GM12878 (cell line): ENCODE results near the gene SFN. TPM values are rescaled to one million over a fixed set of nuclear protein-coding genes. Genes with fewer than 3 reads are reported as not detected.

ENCODE experiments used
- ATAC-seq: fragments of 200-7000 bp; cut with Tn5 transposase; 3 replicates; pipeline ENCODE4 v1.9.1; 2020; ENCODE audit warnings: mild to moderate bottlenecking, moderate library complexity
- BruUV-seq: library from RNA; stranded (reverse); fragments of 400-500 nt; replicated peaks from 2 replicates; lab custom pipeline; 2021; lab: Mats Ljungman, UMichigan
- CTCF ChIA-PET: fragments of 300-600 bp; sonication (Branson Sonifier 250); formaldehyde crosslinking; extraction: SDS; loops from one replicate; lab custom pipeline; 2021; ENCODE audit warnings: inconsistent platforms; lab: Yijun Ruan, JAX
- POLR2A ChIA-PET: fragments of 350-600 bp; formaldehyde crosslinking; extraction: SDS; loops from one replicate; lab custom pipeline; 2021; ENCODE audit warnings: inconsistent platforms; lab: Charles Lee
- RAD21 ChIA-PET: fragments of 300-600 bp; sonication (Branson Sonifier 250); formaldehyde crosslinking; loops from one replicate; lab custom pipeline; 2023; ENCODE audit warnings: antibody characterized with exemption; ENCODE audit not compliant: unreplicated experiment; lab: Charles Lee
- SMC1A ChIA-PET: fragments of 300-600 bp; sonication (Branson Sonifier 250); formaldehyde crosslinking; loops from one replicate; lab custom pipeline; 2023; ENCODE audit not compliant: unreplicated experiment, uncharacterized antibody; lab: Charles Lee
- DNase-seq: peaks from one replicate; pipeline ENCODE4 v3.0.0-alpha.2; 2011; ENCODE audit warnings: low read depth, low spot score
- FAIRE-seq: peaks from 3 replicates; lab custom pipeline; 2011; peaks lifted over from hg19 to GRCh38; lab: Jason Lieb, UNC
- H2AFZ ChIP-seq: 2 replicates; pipeline ENCODE4 v1.6.0; 2011; ENCODE audit warnings: low read depth, low read length, control low read depth; ENCODE audit not compliant: control insufficient read depth
- H3K27ac ChIP-seq: 2 replicates; pipeline ENCODE4 v1.5.1; 2011; ENCODE audit warnings: control low read depth; ENCODE audit not compliant: control insufficient read depth, insufficient read depth
- H3K27me3 ChIP-seq, 2 experiments: replicated peaks in 1 of 2; 2 replicates each; pipeline versions ENCODE4 v1.6.0 to v1.6.1; 2011; ENCODE audit warnings: low read length in 1 of 2; ENCODE audit not compliant: control insufficient read depth in 2 of 2, insufficient read depth in 2 of 2
- H3K36me3 ChIP-seq, 2 experiments: 2 replicates each; pipeline ENCODE4 v1.5.1; 2011; ENCODE audit warnings: low read length in 1 of 2; ENCODE audit not compliant: control insufficient read depth in 2 of 2, insufficient read depth in 2 of 2
- H3K4me1 ChIP-seq: 2 replicates; pipeline ENCODE4 v1.6.1; 2011; ENCODE audit warnings: mild to moderate bottlenecking, low read length, moderate library complexity, mixed read lengths; ENCODE audit not compliant: control insufficient read depth, insufficient read depth
- H3K4me2 ChIP-seq: 2 replicates; pipeline ENCODE4 v1.6.0; 2011; ENCODE audit warnings: control low read depth; ENCODE audit not compliant: control insufficient read depth, insufficient read depth
- H3K4me3 ChIP-seq: fragments of 200-600 bp; sonication (generic); 2 replicates; pipeline ENCODE4 v1.5.1; 2016
- H3K79me2 ChIP-seq: 2 replicates; pipeline ENCODE4 v1.6.0; 2011; ENCODE audit warnings: low read length; ENCODE audit not compliant: control insufficient read depth, insufficient read depth
- H3K9ac ChIP-seq: 2 replicates; pipeline ENCODE4 v1.8.0; 2011; ENCODE audit warnings: low read length, control low read depth, mixed read lengths; ENCODE audit not compliant: control insufficient read depth, insufficient read depth
- H3K9me3 ChIP-seq: replicated peaks from 3 replicates; pipeline ENCODE4 v1.5.1; 2011; ENCODE audit warnings: mild to moderate bottlenecking, low read length; ENCODE audit not compliant: control insufficient read depth, insufficient read depth
- H4K20me1 ChIP-seq: 2 replicates; pipeline ENCODE4 v1.6.0; 2011; ENCODE audit not compliant: control insufficient read depth, insufficient read depth
- BRCA1 ChIP-seq: IDR thresholded peaks from 2 replicates; pipeline ENCODE4 v1.6.1; 2011; ENCODE audit warnings: low read depth, low read length, improper control_type of control experiment
- CEBPB ChIP-seq, 2 experiments: fragments of 150-350 bp in 1 of 2; IDR thresholded peaks; 2 replicates each; pipeline ENCODE4 v1.6.1; 2012 to 2014; ENCODE audit warnings: low read depth in 2 of 2, low read length in 2 of 2, borderline replicate concordance in 1 of 2, inconsistent platforms in 1 of 2
- ETV6 ChIP-seq, 2 experiments: fragments of 450-650 bp in 1 of 2; IDR thresholded peaks in 1 of 2; conservative IDR thresholded peaks in 1 of 2; 2 replicates each; pipeline ENCODE4 v1.6.1; 2014; ENCODE audit warnings: antibody characterized with exemption in 1 of 2, borderline replicate concordance in 1 of 2, low read depth in 1 of 2, mild to moderate bottlenecking in 1 of 2, moderate library complexity in 1 of 2
- EZH2 ChIP-seq: IDR thresholded peaks from 2 replicates; pipeline ENCODE4 v1.6.1; 2012; ENCODE audit warnings: low read depth, mild to moderate bottlenecking, control low read depth, inconsistent platforms, low read length, borderline replicate concordance; ENCODE audit not compliant: control insufficient read depth
- IKZF1 ChIP-seq: fragments of 450-650 bp; conservative IDR thresholded peaks from 2 replicates; pipeline ENCODE4 v1.6.1; 2017; ENCODE audit warnings: antibody characterized with exemption, mild to moderate bottlenecking
- MYC ChIP-seq: IDR thresholded peaks from 2 replicates; pipeline ENCODE4 v1.6.1; 2011; ENCODE audit warnings: mild to moderate bottlenecking, low read length, moderate library complexity, inconsistent platforms; ENCODE audit not compliant: insufficient read depth, insufficient replicate concordance, insufficient read length, severe bottlenecking
- NFYA ChIP-seq: IDR thresholded peaks from 2 replicates; pipeline ENCODE4 v1.6.1; 2011; ENCODE audit warnings: low read depth, mild to moderate bottlenecking, low read length, improper control_type of control experiment, borderline replicate concordance
- NR2C1 ChIP-seq: fragments of 450-650 bp; IDR thresholded peaks from 2 replicates; pipeline ENCODE4 v1.6.1; 2017; ENCODE audit warnings: antibody characterized with exemption, mild to moderate bottlenecking, moderate library complexity
- POU2F2 ChIP-seq: IDR thresholded peaks from 3 replicates; pipeline ENCODE4 v1.6.1; 2011; ENCODE audit warnings: low read depth, mild to moderate bottlenecking, low read length, borderline replicate concordance
- RB1 ChIP-seq: fragments of 450-650 bp; formaldehyde crosslinking; IDR thresholded peaks from 2 replicates; pipeline ENCODE4 v1.6.1; 2017; ENCODE audit warnings: mild to moderate bottlenecking, borderline replicate concordance
- RBBP5 ChIP-seq: fragments of 200-600 bp; sonication (generic); conservative IDR thresholded peaks from 2 replicates; pipeline ENCODE4 v1.6.1; 2016
- WGBS: methylation state at CpG from one replicate; pipeline ENCODE4 v1.1.6; 2016; ENCODE audit warnings: low lambda C conversion rate; ENCODE audit not compliant: insufficient replicate concordance, insufficient coverage; ENCODE audit errors: missing lambda C conversion rate; 5-methylcytosine and 5-hydroxymethylcytosine counted together
- in situ Hi-C: fragments of 300-500 bp; cut with MboI; formaldehyde crosslinking; loops from 9 replicates; pipeline ENCODE4 v1.14.3; 2018; ENCODE audit warnings: mixed read lengths
- intact Hi-C: fragments of 100-400 bp; cut with micrococcal nuclease; formaldehyde crosslinking; loops from one replicate; pipeline ENCODE4 v1.14.2; 2022; ENCODE audit not compliant: unreplicated experiment
- polyA plus RNA-seq, 11 experiments: library from polyadenylated mRNA; depleted of rRNA in 4 of 11; unstranded in 6 of 11; stranded (reverse) in 5 of 11; fragments of >200 nt; fragmentation: Nextera tagmentation in 4 of 11; fragmentation: Illumina TruSeq in 1 of 11; extraction: Ambion mirVana in 4 of 11; extraction: Trizol in 1 of 11; gene quantifications; 1 replicate in 1 of 11; 2 replicates in 10 of 11; pipeline versions ENCODE4 v1.2.1 to v1.2.3, GENCODE V29; 2011 to 2016; ENCODE audit warnings: inconsistent platforms in 2 of 11, missing spikeins in 2 of 11, low read depth in 1 of 11
- total RNA-seq, 4 experiments: library from RNA; depleted of rRNA in 3 of 4; stranded (reverse); fragments of >200 nt in 3 of 4; fragmentation: Illumina TruSeq in 1 of 4; extraction: Trizol in 1 of 4; gene quantifications; 2 replicates each; pipeline versions ENCODE4 v1.2.1 to v1.2.3, GENCODE V29; 2013 to 2021
- TF ChIP-seq, protein P1 (sequence below): fragments of 450-650 bp; IDR thresholded peaks from 2 replicates; pipeline ENCODE4 v1.6.1; 2017; ENCODE audit warnings: borderline replicate concordance
- TF ChIP-seq, protein P2 (sequence below): IDR thresholded peaks from 2 replicates; pipeline ENCODE4 v1.6.1; 2011; ENCODE audit warnings: borderline replicate concordance, low read depth, mild to moderate bottlenecking, moderate library complexity, low read length; ENCODE audit not compliant: insufficient read depth, poor library complexity, severe bottlenecking
- TF ChIP-seq, protein P3 (sequence below): IDR thresholded peaks from 2 replicates; pipeline ENCODE4 v1.6.1; 2012; ENCODE audit warnings: low read length, inconsistent platforms
- TF ChIP-seq, protein P4 (sequence below): fragments of 450-650 bp; formaldehyde crosslinking; IDR thresholded peaks from 2 replicates; pipeline ENCODE4 v1.5.0; 2022; ENCODE audit warnings: mild to moderate bottlenecking, missing genetic modification characterization

SFN gene
- total and polyA plus RNA-seq, 10 of the 15 experiments (the other 5 are each of a cell fraction or from before 2014, with no cell fraction given) = 0.19 to 2.9 (median 1.0) TPM

DNA sequence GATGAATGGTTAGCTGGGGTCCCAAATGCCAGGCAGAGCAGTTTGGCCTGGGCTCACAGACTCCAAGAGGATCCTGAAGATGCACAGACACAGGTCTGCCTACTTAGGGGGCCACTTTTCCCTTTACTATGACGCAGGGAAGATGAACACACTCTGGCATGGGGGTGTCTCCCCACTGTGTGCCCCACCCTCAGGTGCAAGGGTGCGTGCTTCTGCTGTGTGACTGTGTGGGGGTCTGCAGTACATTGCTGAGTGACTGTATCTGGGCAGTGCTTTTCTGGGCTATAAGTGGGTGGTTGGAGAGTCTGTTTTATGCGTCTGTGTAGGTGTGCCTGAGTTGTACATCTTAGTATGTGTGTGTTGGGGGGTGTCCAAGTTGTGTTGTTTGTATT lies 47.0 kb downstream of the SFN start:
- no peaks in the 10 kb centered on the region for H4K20me1 ChIP-seq
- ChIA-PET RAD21 (no interaction called here), CTCF (no interaction called here), POLR2A (no interaction called here)
- FAIRE-seq = no peak
- H3K79me2 ChIP-seq = no peaks in the 10 kb centered on the region
- TF ChIP-seq RBBP5 (no peak), CEBPB (IDR thresholded peaks at IDR 0.05; ENCODE audit: borderline replicate concordance in 1 of 2, low read depth in 2 of 2, low read length in 2 of 2) (no peak), RB1 (no peak), BRCA1 (no peak), EZH2 (no peak), IKZF1 (no peak), ETV6 (conservative IDR thresholded peaks at IDR 0.05 in 1 of 2, IDR thresholded peaks at IDR 0.05 in 1 of 2; ENCODE audit: borderline replicate concordance in 1 of 2, low read depth in 1 of 2) (no peak), NR2C1 (no peak), MYC (no peak), POU2F2 (no peak), NFYA (no peak)
- TF ChIP-seq, protein P1, sequence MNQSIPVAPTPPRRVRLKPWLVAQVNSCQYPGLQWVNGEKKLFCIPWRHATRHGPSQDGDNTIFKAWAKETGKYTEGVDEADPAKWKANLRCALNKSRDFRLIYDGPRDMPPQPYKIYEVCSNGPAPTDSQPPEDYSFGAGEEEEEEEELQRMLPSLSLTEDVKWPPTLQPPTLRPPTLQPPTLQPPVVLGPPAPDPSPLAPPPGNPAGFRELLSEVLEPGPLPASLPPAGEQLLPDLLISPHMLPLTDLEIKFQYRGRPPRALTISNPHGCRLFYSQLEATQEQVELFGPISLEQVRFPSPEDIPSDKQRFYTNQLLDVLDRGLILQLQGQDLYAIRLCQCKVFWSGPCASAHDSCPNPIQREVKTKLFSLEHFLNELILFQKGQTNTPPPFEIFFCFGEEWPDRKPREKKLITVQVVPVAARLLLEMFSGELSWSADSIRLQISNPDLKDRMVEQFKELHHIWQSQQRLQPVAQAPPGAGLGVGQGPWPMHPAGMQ = no peak
- TF ChIP-seq, protein P2, sequence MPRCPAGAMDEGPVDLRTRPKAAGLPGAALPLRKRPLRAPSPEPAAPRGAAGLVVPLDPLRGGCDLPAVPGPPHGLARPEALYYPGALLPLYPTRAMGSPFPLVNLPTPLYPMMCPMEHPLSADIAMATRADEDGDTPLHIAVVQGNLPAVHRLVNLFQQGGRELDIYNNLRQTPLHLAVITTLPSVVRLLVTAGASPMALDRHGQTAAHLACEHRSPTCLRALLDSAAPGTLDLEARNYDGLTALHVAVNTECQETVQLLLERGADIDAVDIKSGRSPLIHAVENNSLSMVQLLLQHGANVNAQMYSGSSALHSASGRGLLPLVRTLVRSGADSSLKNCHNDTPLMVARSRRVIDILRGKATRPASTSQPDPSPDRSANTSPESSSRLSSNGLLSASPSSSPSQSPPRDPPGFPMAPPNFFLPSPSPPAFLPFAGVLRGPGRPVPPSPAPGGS = no peak
- TF ChIP-seq, protein P3, sequence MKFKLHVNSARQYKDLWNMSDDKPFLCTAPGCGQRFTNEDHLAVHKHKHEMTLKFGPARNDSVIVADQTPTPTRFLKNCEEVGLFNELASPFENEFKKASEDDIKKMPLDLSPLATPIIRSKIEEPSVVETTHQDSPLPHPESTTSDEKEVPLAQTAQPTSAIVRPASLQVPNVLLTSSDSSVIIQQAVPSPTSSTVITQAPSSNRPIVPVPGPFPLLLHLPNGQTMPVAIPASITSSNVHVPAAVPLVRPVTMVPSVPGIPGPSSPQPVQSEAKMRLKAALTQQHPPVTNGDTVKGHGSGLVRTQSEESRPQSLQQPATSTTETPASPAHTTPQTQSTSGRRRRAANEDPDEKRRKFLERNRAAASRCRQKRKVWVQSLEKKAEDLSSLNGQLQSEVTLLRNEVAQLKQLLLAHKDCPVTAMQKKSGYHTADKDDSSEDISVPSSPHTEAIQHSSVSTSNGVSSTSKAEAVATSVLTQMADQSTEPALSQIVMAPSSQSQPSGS = no peak
- TF ChIP-seq, protein P4, sequence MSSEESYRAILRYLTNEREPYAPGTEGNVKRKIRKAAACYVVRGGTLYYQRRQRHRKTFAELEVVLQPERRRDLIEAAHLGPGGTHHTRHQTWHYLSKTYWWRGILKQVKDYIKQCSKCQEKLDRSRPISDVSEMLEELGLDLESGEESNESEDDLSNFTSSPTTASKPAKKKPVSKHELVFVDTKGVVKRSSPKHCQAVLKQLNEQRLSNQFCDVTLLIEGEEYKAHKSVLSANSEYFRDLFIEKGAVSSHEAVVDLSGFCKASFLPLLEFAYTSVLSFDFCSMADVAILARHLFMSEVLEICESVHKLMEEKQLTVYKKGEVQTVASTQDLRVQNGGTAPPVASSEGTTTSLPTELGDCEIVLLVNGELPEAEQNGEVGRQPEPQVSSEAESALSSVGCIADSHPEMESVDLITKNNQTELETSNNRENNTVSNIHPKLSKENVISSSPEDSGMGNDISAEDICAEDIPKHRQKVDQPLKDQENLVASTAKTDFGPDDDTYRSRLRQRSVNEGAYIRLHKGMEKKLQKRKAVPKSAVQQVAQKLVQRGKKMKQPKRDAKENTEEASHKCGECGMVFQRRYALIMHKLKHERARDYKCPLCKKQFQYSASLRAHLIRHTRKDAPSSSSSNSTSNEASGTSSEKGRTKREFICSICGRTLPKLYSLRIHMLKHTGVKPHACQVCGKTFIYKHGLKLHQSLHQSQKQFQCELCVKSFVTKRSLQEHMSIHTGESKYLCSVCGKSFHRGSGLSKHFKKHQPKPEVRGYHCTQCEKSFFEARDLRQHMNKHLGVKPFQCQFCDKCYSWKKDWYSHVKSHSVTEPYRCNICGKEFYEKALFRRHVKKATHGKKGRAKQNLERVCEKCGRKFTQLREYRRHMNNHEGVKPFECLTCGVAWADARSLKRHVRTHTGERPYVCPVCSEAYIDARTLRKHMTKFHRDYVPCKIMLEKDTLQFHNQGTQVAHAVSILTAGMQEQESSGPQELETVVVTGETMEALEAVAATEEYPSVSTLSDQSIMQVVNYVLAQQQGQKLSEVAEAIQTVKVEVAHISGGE (CRISPR knock-in tag) = no peak
- TF ChIP-seq, all 136 proteins: peak for 0
- no peak overlapping the region for H3K9ac ChIP-seq
- no peaks in the 10 kb centered on the region for H3K9me3 ChIP-seq
- in situ Hi-C loops = no loop called here
- no TSS peak for BruUV-seq
- H3K4me3 ChIP-seq = no peak overlapping the region
- no peaks in the 10 kb centered on the region for H3K4me1 ChIP-seq
- ATAC-seq (no peak), DNase-seq (no peak)
- H3K36me3 ChIP-seq = no peaks in the 10 kb centered on the region
- H3K4me2 ChIP-seq = no peak overlapping the region
- WGBS = 35% methylated on average over 3 of the region's 3 CpGs
- no peak overlapping the region for H3K27ac ChIP-seq
- no peak overlapping the region for H2AFZ ChIP-seq
- SMC1A ChIA-PET = no interaction called here
- no peaks in the 10 kb centered on the region; a peak in 1 of 4 replicates for H3K27me3 ChIP-seq
- intact Hi-C loops = no loop called here
